Ovary (tissue), 9 donors: Measurements from ENCODE around the gene ARNT2. TPM values are rescaled to one million over a fixed set of nuclear protein-coding genes. Genes with fewer than 3 reads are reported as not detected.

ENCODE experiments used
- DNase-seq, 5 donors: peaks; one replicate each; pipeline ENCODE4 v3.0.0-alpha.2; 2019 to 2020
- H3K27ac ChIP-seq, 2 donors: fragments of 200-600 bp; one replicate each; pipeline versions ENCODE4 v1.5.1 to v1.8.0; 2019 to 2022
- H3K27me3 ChIP-seq: fragments of 200-600 bp; one replicate; pipeline ENCODE4 v1.8.0; 2022
- H3K36me3 ChIP-seq: fragments of 200-600 bp; sonication (generic); one replicate; pipeline ENCODE4 v1.5.1; 2019
- H3K4me1 ChIP-seq: one replicate; pipeline ENCODE4 v1.8.1; 2013; ENCODE audit warnings: mild to moderate bottlenecking, moderate library complexity; ENCODE audit not compliant: insufficient read depth
- H3K4me3 ChIP-seq: fragments of 200-600 bp; sonication (generic); one replicate; pipeline ENCODE4 v1.5.1; 2017
- H3K9me3 ChIP-seq, 2 donors: fragments of 200-600 bp in 1 of 2; sonication (generic) in 1 of 2; one replicate each; pipeline versions ENCODE4 v1.5.1 to v1.8.1; 2013 to 2019; ENCODE audit warnings: mild to moderate bottlenecking in 1 of 2, moderate library complexity in 1 of 2
- CTCF ChIP-seq, 3 donors: fragments of 450-650 bp in 2 of 3; fragments of 200-600 bp in 1 of 3; IDR thresholded peaks; one replicate each; pipeline versions ENCODE4 v1.5.1 to v1.8.0; 2016 to 2022; ENCODE audit warnings: antibody characterized with exemption in 3 of 3, mild to moderate bottlenecking in 1 of 3
- EP300 ChIP-seq: sonication (generic); formaldehyde crosslinking; IDR thresholded peaks from one replicate; pipeline ENCODE4 v1.6.1; 2017; ENCODE audit warnings: antibody characterized with exemption
- POLR2A ChIP-seq: fragments of 450-650 bp; IDR thresholded peaks from one replicate; pipeline ENCODE4 v1.6.1; 2017; ENCODE audit warnings: antibody characterized with exemption, mild to moderate bottlenecking, moderate library complexity
- WGBS, 3 donors: extraction: QIAGEN DNeasy Blood & Tissue Kit in 1 of 3; methylation state at CpG; one replicate each; pipeline versions ENCODE4 v1.1.5 to v1.1.7; 2013 to 2017; 5-methylcytosine and 5-hydroxymethylcytosine counted together
- intact Hi-C, 4 donors: fragments of 100-400 bp; cut with DNase I; formaldehyde crosslinking; loops; one replicate each; pipeline versions ENCODE4 v1.11.0 to v1.15.1; 2022 to 2023
- polyA plus RNA-seq, 2 donors: library from polyadenylated mRNA; stranded (reverse); fragments of 200-250 nt in 1 of 2; fragments of 350-450 nt in 1 of 2; fragmentation: Illumina TruSeq in 1 of 2; extraction: RNeasy Lipid Tissue Mini Kit (QIAGEN cat#74804) in 1 of 2; gene quantifications; one replicate each; pipeline ENCODE4 v1.2.3, GENCODE V29; 2013 to 2014
- total RNA-seq, 7 donors: library from RNA; depleted of rRNA in 2 of 7; stranded (reverse); fragments of >200 nt in 2 of 7; fragmentation: NEBNext Ultra II Directional in 3 of 7; extraction: Animal tissue kit (Norgen Biotek cat#: 25700) in 3 of 7; gene quantifications; one replicate each; pipeline versions ENCODE4 v1.1.0 to v1.2.4, GENCODE V29; 2016 to 2023
- donor health status: DM: no; HTN: no; CAD: no; lungs with moderate emphysema.
- donor health status: DM: no; HTN: no; CAD: no.
- donor health status: Bipolar disorder and iron deficiency.
- donor health status: DM: yes; HTN: yes; CAD: no.
- donor health status: DM: no; HTN: no; CAD: no.
- donor health status: DM: yes; HTN: yes; CAD: no.

ARNT2 gene
- total and polyA plus RNA-seq, 9 donors = 11.0 to 20.5 (median 16.2) TPM

GRCh38 chr15:80580106-80580505, 175.9 kb downstream of the ARNT2 start:
- Histone ChIP-seq H3K4me1 (no peaks in the 10 kb centered on the region), H3K4me3 (no peak overlapping the region), H3K9me3 (no peaks in the 10 kb centered on the region), H3K27me3 (no peaks in the 10 kb centered on the region), H3K27ac (no peak overlapping the region), H3K36me3 (no peaks in the 10 kb centered on the region)
- DNase-seq = no peak
- intact Hi-C loops = no loop called here
- no peak for TF ChIP-seq CTCF (IDR thresholded peaks at IDR 0.05)
- no peak for TF ChIP-seq EP300
- no peak for TF ChIP-seq POLR2A
- WGBS, 3 donors = 80 to 87% (median 86%) methylated on average over 9 of the region's 9 CpGs

- H3K9me3 ChIP-seq = no peaks in the 10 kb centered on the region
- no peaks in the 10 kb centered on the region for H3K4me1 ChIP-seq
- H3K4me3 ChIP-seq = no peak overlapping the region
- DNase-seq = no peak
- intact Hi-C loops = no loop called here
- no peaks in the 10 kb centered on the region for H3K36me3 ChIP-seq
- 91 to 97% (median 94%) methylated on average over 8 to 11 of the region's 11 CpGs for WGBS, 3 donors
- no peak overlapping the region for H3K27ac ChIP-seq
- TF ChIP-seq POLR2A = no peak
- no peak for TF ChIP-seq CTCF (IDR thresholded peaks at IDR 0.05)
- TF ChIP-seq EP300 = no peak
- H3K27me3 ChIP-seq = no peaks in the 10 kb centered on the region
Observed at GRCh38 chr15:80580536-80581260, 176.5 kb downstream of the ARNT2 start.

GRCh38 chr15:80581976-80582375, 177.8 kb downstream of the ARNT2 start:
- Histone ChIP-seq H3K27ac (no peak overlapping the region), H3K36me3 (no peaks in the 10 kb centered on the region)
- no peak for DNase-seq

GRCh38 chr15:80582816-80583423, 178.7 kb downstream of the ARNT2 start:
- H3K36me3 ChIP-seq = no peaks in the 10 kb centered on the region
- WGBS, 3 donors = 86 to 91% (median 86%) methylated on average over 14 to 15 of the region's 15 CpGs
- intact Hi-C loops = no loop called here
- H3K27ac ChIP-seq = no peak overlapping the region
- no peak for DNase-seq
- no peaks in the 10 kb centered on the region for H3K4me1 ChIP-seq
- H3K27me3 ChIP-seq = no peaks in the 10 kb centered on the region
- no peaks in the 10 kb centered on the region for H3K9me3 ChIP-seq
- H3K4me3 ChIP-seq = no peak overlapping the region
- TF ChIP-seq POLR2A (no peak), CTCF (IDR thresholded peaks at IDR 0.05) (no peak), EP300 (no peak)

More at GRCh38 chr15:80581976-80582375, 177.8 kb downstream of the ARNT2 start:
- intact Hi-C loops = no loop called here
- Histone ChIP-seq H3K27me3 (no peaks in the 10 kb centered on the region), H3K4me1 (no peaks in the 10 kb centered on the region), H3K9me3 (no peaks in the 10 kb centered on the region), H3K4me3 (no peak overlapping the region)
- no peak for TF ChIP-seq CTCF (IDR thresholded peaks at IDR 0.05)
- no peak for TF ChIP-seq POLR2A
- TF ChIP-seq EP300 = no peak
- 84 to 90% (median 88%) methylated on average over 7 of the region's 7 CpGs for WGBS, 3 donors
